Right lobe of liver (tissue), 4 donors: ENCODE results near the gene MECR.

Experiments
- POLR2A ChIP-seq: fragments of 450-650 bp; IDR thresholded peaks from one replicate; pipeline ENCODE4 v1.6.1; 2017; ENCODE audit warnings: antibody characterized with exemption, mild to moderate bottlenecking
- TF ChIP-seq, protein P1 (sequence below), 4 donors: fragments of 200-600 bp in 3 of 4; fragments of 450-650 bp in 1 of 4; IDR thresholded peaks; one replicate each; pipeline versions ENCODE4 v1.5.1 to v1.8.0; 2016 to 2022; ENCODE audit warnings: antibody characterized with exemption in 4 of 4, mild to moderate bottlenecking in 2 of 4
- donor health status: DM: no; HTN: no; CAD: no.
- donor health status: DM: no; HTN: no; CAD: no.
- donor health status: DM: no; HTN: yes; CAD: no.

GRCh38 chr1:29159773-29160172 lies 71.0 kb downstream of the MECR start:
- TF ChIP-seq, protein P1, sequence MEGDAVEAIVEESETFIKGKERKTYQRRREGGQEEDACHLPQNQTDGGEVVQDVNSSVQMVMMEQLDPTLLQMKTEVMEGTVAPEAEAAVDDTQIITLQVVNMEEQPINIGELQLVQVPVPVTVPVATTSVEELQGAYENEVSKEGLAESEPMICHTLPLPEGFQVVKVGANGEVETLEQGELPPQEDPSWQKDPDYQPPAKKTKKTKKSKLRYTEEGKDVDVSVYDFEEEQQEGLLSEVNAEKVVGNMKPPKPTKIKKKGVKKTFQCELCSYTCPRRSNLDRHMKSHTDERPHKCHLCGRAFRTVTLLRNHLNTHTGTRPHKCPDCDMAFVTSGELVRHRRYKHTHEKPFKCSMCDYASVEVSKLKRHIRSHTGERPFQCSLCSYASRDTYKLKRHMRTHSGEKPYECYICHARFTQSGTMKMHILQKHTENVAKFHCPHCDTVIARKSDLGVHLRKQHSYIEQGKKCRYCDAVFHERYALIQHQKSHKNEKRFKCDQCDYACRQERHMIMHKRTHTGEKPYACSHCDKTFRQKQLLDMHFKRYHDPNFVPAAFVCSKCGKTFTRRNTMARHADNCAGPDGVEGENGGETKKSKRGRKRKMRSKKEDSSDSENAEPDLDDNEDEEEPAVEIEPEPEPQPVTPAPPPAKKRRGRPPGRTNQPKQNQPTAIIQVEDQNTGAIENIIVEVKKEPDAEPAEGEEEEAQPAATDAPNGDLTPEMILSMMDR (IDR thresholded peaks at IDR 0.05), result no peak
- TF ChIP-seq POLR2A, result no peak
